ENCODE measurements around the gene PAQR4.

PAQR4 gene

DNA sequence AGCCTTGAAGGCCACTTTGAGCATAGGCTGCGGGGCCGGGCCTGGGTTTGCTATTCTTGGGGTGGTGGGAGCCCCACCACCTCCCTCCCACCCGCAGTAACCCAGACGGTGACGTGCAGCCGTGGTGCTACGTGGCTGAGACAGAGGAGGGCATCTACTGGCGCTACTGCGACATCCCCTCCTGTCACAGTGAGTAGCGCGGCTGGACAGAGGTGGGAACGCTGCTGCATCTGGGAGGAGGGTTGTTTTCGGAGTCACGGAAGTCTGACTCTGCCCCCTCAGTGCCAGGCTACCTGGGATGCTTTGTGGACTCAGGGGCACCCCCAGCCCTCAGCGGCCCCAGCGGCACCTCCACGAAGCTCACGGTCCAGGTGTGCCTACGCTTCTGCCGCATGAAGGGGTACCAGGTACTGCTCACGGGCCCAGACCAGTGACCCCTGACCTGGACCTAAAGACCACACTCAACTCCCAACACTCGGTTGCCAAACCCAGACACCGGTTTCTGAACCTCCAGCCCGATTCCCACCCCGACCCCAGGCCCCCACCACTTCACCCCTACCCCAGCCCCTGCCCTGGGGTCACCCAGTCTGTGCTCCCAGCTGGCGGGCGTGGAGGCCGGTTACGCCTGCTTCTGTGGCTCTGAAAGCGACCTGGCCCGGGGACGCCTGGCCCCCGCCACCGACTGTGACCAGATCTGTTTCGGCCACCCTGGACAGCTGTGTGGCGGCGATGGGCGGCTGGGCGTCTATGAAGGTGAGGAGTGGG is 2.9 kb upstream of the PAQR4 start:
- H3K4me3 Mint-ChIP-seq: no peak overlapping the region

DNA sequence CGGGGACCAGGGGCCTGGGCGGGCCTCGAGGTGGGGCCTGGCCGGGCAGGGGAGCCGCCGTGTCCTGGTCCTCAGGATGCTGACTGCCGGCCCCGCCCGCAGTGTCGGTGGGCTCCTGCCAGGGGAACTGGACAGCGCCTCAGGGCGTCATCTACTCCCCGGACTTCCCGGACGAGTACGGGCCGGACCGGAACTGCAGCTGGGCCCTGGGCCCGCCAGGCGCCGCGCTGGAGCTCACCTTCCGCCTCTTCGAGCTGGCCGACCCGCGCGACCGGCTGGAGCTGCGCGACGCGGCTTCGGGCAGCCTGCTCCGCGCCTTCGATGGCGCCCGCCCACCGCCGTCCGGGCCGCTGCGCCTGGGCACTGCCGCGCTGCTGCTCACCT is 2.3 kb upstream of the PAQR4 start:
- no peaks in the 10 kb centered on the region for H3K36me3 Mint-ChIP-seq (ENCODE audit: low read depth)
- no peak overlapping the region for H3K4me3 Mint-ChIP-seq
- H3K27me3 Mint-ChIP-seq (ENCODE audit: low read depth): peaks cover 47% of the 10 kb centered on the region
- H3K9me3 Mint-ChIP-seq: no peaks in the 10 kb centered on the region
- peaks cover 20% of the 10 kb centered on the region for H3K4me1 Mint-ChIP-seq (ENCODE audit: low read depth)
- H3K27ac Mint-ChIP-seq: no peak overlapping the region

More for the DNA sequence above, 2.9 kb upstream of the PAQR4 start:
- Mint-ChIP-seq H3K27me3 (ENCODE audit: low read depth) (peaks cover 50% of the 10 kb centered on the region), H3K4me1 (ENCODE audit: low read depth) (peaks cover 20% of the 10 kb centered on the region), H3K36me3 (ENCODE audit: low read depth) (no peaks in the 10 kb centered on the region), H3K27ac (no peak overlapping the region), H3K9me3 (no peaks in the 10 kb centered on the region)

DNA sequence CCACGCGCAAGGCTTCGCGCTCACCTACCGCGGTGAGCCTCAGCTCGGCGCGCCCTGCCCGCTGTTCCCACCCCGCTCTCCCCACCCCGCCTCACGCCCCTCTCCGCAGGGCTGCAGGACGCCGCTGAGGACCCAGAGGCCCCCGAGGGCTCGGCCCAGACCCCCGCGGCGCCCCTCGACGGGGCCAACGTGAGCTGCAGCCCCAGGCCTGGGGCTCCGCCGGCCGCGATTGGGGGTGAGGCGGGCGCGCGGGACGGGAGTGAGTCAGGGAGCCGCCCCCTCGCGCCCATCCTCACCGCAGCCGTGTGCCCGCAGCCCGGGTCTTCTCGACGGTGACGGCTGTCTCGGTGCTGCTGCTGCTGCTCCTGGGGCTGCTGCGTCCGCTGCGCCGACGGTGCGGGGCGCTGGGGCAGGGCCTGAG is 1.9 kb upstream of the PAQR4 start:
- no peak overlapping the region for H3K4me3 Mint-ChIP-seq
- H3K36me3 Mint-ChIP-seq (ENCODE audit: low read depth): peaks cover 4% of the 10 kb centered on the region
- peaks cover 24% of the 10 kb centered on the region for H3K4me1 Mint-ChIP-seq (ENCODE audit: low read depth)
- no peaks in the 10 kb centered on the region for H3K9me3 Mint-ChIP-seq
- peaks cover 43% of the 10 kb centered on the region for H3K27me3 Mint-ChIP-seq (ENCODE audit: low read depth)
- H3K27ac Mint-ChIP-seq: no peak overlapping the region

DNA sequence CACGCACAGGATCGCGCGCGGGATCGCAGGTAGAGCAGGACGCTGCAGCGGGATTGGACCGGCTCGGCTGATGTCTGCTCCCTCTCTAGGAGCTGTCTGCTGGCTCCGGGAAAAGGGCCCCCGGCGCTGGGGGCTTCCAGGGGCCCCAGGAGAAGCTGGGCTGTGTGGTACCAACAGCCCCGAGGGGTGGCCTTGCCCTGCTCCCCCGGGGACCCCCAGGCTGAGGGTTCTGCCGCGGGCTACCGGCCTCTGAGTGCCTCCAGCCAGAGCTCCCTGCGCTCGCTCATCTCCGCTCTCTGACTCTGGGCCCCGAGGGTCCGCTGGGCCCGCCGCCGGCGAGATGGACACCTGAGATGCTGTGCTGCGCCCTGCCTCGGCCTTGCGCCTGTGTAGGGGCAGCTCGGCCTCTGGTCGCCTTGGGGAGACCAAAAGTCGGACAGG is 1.4 kb upstream of the PAQR4 start:
- Mint-ChIP-seq H3K4me1 (ENCODE audit: low read depth) (peaks cover 24% of the 10 kb centered on the region), H3K4me3 (no peak overlapping the region), H3K27me3 (ENCODE audit: low read depth) (peaks cover 38% of the 10 kb centered on the region), H3K36me3 (ENCODE audit: low read depth) (peaks cover 4% of the 10 kb centered on the region), H3K9me3 (no peaks in the 10 kb centered on the region), H3K27ac (no peak overlapping the region)

DNA sequence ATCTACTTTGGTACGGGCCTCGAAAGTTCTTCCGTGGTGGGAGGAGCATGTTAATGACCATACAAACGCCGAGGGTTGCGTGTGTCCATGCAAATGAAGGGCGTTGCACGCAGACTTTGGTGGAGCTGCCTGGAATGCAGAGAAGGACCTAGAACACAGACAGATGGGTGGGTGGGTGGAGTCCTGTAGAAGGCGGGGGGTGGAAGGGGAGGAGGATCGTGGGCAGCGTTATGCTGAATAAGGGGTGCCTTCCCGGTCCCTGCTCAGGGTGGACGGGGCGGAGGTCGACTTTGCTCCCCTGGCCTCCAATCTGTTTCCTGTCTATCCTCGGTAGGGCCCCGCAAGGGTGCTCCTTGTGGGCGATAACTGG is 795 bp upstream of the PAQR4 start:
- H3K27me3 Mint-ChIP-seq (ENCODE audit: low read depth): peaks cover 35% of the 10 kb centered on the region
- peaks cover 24% of the 10 kb centered on the region for H3K4me1 Mint-ChIP-seq (ENCODE audit: low read depth)
- no peaks in the 10 kb centered on the region for H3K9me3 Mint-ChIP-seq
- no peak overlapping the region for H3K27ac Mint-ChIP-seq
- peaks cover 4% of the 10 kb centered on the region for H3K36me3 Mint-ChIP-seq (ENCODE audit: low read depth)
- peak overlapping the region; percentile 74 for H3K4me3 Mint-ChIP-seq

DNA sequence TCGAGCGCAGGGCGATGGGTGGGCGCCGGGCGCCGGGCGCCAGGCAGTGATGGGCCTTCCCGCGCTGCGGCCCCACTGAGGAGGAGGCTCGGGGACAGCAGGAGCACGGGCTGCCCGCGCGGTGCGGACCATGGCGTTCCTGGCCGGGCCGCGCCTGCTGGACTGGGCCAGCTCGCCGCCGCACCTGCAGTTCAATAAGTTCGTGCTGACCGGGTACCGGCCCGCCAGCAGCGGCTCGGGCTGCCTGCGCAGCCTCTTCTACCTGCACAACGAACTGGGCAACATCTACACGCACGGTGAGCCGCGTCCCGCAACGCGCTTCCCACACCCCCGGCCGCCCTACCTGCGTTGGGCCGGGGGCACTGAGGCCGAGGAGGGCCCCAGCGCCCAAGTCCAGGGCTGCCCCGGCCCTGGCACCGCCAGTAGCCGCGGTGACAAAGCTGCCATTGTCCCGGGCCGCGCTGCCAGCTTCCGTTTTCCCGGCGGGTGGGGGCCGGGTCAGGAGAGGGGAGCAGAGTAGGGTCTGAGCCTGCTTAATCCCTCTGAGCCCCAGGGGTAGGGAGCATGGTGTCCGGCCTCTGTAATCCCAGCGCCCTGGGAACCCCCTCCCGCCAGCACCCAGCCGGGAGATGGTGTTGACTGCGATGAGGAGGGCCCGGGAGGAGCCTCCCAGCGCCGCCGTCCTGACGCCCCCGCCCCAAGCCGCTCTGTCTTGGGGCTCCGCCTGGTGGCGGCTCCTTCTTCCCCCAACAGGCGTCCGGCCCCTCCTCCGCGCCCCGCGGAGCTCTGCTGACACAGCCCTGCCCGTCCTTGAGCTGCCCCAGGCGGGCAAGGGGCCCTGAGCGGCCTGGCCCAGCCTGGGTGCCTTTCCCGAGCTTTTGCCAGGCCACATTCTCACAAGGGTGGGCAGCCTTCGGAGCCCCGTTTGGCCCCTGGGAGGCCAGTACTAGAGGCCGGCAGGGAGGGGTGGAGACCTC is 685 bp downstream of the PAQR4 start:
- peak overlapping the region; percentile 67 for H3K4me3 Mint-ChIP-seq
- peaks cover 21% of the 10 kb centered on the region for H3K4me1 Mint-ChIP-seq (ENCODE audit: low read depth)
- peak overlapping the region; percentile 41 for H3K27ac Mint-ChIP-seq
- peaks cover 4% of the 10 kb centered on the region for H3K36me3 Mint-ChIP-seq (ENCODE audit: low read depth)
- H3K27me3 Mint-ChIP-seq (ENCODE audit: low read depth): peaks cover 26% of the 10 kb centered on the region
- no peaks in the 10 kb centered on the region for H3K9me3 Mint-ChIP-seq

DNA sequence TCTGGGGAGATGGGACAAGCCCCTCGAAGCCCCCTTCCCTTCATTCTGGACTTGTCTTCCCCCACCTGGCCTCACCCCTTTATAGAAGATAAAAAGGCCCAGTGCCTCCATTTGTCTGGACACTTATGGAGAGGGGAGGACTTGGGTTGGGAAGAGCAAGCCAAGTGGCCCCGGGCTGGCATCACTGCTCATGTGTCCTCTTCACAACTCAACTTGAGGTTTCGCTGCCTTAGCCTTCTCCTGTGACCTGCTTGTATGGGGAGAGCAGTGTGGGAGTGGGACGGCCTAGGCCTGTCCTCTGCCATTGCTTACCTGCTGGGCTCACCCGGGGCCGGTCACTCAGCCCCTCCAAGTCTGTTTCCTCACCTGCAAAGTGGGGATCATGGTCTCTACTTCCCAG is 1.4 kb downstream of the PAQR4 start:
- peak overlapping the region; percentile 52 for H3K27ac Mint-ChIP-seq
- peaks cover 19% of the 10 kb centered on the region for H3K4me1 Mint-ChIP-seq (ENCODE audit: low read depth)
- peaks cover 20% of the 10 kb centered on the region for H3K27me3 Mint-ChIP-seq (ENCODE audit: low read depth)
- H3K9me3 Mint-ChIP-seq: no peaks in the 10 kb centered on the region
- peak overlapping the region; percentile 67 for H3K4me3 Mint-ChIP-seq
- H3K36me3 Mint-ChIP-seq (ENCODE audit: low read depth): peaks cover 4% of the 10 kb centered on the region

DNA sequence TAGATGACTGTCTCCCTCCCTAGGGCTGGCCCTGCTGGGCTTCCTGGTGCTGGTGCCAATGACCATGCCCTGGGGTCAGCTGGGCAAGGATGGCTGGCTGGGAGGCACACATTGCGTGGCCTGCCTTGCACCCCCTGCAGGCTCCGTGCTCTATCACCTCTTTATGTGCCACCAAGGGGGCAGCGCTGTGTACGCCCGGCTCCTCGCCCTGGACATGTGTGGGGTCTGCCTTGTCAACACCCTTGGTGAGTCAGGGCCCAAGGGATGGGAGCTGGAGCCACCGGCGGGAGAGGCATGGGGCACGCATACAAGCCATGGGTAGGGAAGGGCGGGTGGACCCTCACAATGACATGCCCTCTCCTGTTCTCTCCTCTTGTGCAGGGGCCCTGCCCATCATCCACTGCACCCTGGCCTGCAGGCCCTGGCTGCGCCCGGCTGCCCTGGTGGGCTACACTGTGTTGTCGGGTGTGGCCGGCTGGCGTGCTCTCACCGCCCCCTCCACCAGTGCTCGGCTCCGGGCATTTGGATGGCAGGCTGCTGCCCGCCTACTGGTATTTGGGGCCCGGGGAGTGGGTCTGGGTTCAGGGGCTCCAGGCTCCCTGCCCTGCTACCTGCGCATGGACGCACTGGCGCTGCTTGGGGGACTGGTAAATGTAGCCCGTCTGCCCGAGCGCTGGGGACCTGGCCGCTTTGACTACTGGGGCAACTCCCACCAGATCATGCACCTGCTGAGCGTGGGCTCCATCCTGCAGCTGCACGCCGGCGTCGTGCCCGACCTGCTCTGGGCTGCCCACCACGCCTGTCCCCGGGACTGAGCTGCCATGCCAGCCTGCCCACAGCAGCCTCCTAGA is 2.2 kb downstream of the PAQR4 start:
- Mint-ChIP-seq H3K4me3 (peak overlapping the region; percentile 67), H3K36me3 (ENCODE audit: low read depth) (peaks cover 4% of the 10 kb centered on the region), H3K9me3 (no peaks in the 10 kb centered on the region), H3K27me3 (ENCODE audit: low read depth) (peaks cover 13% of the 10 kb centered on the region), H3K4me1 (ENCODE audit: low read depth) (peaks cover 19% of the 10 kb centered on the region), H3K27ac (peak overlapping the region; percentile 52)

DNA sequence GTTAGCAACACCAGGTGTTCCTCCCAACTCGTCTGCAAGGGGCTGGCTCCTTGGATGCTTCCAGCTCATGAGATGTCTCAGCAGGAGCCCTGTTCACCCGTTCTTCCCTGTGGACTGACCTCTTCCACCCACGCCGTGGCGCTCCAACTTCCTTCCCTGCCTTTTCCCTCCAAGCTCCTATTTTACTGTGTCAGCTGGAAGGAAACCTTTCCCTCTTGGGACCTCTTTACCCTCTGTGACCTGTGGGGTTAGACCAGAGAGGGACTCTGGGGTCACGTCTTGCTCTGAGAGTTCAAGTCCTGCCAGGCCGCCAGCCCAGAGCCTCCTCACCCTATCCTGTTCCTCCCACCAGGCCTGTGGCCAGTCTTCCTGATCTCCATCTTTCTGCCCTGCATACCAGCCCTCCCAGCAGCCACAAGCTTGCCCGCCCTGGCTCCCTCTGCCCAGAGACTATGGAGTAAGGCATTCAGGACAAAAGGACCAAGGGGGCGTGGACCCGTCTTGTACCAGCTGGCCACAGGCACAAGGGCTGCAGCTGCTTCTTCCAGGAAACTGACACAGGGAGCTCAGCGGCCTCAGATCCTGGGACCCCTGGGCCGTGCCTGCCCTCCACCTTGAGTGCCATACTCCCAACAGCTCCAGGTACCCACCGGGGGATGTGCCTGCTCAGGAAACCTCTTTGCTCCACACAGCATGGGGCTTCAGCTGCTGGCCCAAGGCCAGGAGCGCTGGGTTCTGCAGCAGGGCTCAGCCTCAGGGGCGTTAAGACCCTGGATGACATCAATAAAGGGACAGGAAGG is 3.0 kb downstream of the PAQR4 start:
- Mint-ChIP-seq H3K4me1 (ENCODE audit: low read depth) (peaks cover 19% of the 10 kb centered on the region), H3K27me3 (ENCODE audit: low read depth) (peaks cover 13% of the 10 kb centered on the region), H3K4me3 (peak overlapping the region; percentile 58), H3K9me3 (no peaks in the 10 kb centered on the region), H3K36me3 (ENCODE audit: low read depth) (peaks cover 4% of the 10 kb centered on the region), H3K27ac (no peak overlapping the region)

DNA sequence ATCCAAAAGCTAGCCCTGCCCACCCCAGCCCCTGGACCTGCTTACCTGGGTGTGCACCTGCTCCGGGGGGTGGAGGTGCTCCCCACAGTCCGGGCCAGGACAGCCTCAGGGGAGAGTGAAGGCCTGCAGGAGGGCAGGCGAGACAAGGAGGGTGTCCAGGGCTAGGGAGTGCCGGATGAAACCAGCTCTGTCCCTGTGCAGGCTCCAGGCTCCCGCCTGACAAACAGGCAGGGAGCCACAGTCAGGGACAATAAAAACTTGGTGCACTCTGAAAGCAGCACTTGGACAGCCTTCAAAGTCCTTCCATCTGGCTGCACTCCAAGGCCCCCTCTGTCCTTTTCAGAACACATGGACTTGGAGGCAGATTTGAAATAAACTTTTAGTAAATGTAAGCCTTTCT is 3.9 kb downstream of the PAQR4 start:
- Mint-ChIP-seq H3K9me3 (no peaks in the 10 kb centered on the region), H3K4me3 (no peak overlapping the region), H3K27me3 (ENCODE audit: low read depth) (peaks cover 7% of the 10 kb centered on the region), H3K4me1 (ENCODE audit: low read depth) (peaks cover 21% of the 10 kb centered on the region), H3K27ac (no peak overlapping the region), H3K36me3 (ENCODE audit: low read depth) (peaks cover 4% of the 10 kb centered on the region)

DNA sequence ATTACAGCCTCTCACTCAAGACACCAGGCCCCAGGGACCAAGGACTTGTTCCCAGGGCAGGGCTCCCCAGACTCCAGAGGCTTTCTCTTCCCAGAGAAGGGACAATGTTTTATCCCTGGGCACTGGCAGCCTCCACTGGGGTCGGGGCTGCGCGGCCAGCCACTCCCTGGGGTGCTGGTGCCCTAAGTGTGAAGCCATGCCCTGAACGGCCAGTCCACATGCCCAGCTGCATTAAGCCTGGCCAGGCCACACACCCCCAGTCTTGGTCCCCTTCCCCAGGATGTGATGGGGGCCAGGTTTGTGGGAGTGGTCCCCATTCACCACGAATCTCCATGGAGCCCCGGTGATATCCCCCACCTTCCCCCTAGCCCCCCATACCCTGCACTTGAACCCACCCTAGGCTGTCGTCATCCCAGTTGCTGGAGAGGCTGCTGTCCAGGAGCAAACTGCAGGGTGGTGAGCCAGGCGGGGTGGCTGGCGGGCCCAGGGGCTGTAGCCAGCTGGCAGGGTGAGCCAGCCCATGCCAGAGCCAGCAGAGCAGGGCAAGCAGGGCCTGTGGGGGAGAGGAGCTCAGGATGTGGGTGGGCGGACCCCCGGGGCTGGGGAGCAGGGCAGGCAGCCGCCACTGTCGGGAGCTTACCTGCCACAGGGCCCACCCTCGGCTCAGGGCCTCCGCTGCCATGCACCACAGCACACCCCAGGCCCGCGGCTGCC is 4.6 kb downstream of the PAQR4 start:
- Mint-ChIP-seq H3K9me3 (no peaks in the 10 kb centered on the region), H3K36me3 (ENCODE audit: low read depth) (peaks cover 4% of the 10 kb centered on the region), H3K27ac (no peak overlapping the region), H3K4me3 (no peak overlapping the region), H3K4me1 (ENCODE audit: low read depth) (peaks cover 16% of the 10 kb centered on the region), H3K27me3 (ENCODE audit: low read depth) (peaks cover under 1% of the 10 kb centered on the region)

DNA sequence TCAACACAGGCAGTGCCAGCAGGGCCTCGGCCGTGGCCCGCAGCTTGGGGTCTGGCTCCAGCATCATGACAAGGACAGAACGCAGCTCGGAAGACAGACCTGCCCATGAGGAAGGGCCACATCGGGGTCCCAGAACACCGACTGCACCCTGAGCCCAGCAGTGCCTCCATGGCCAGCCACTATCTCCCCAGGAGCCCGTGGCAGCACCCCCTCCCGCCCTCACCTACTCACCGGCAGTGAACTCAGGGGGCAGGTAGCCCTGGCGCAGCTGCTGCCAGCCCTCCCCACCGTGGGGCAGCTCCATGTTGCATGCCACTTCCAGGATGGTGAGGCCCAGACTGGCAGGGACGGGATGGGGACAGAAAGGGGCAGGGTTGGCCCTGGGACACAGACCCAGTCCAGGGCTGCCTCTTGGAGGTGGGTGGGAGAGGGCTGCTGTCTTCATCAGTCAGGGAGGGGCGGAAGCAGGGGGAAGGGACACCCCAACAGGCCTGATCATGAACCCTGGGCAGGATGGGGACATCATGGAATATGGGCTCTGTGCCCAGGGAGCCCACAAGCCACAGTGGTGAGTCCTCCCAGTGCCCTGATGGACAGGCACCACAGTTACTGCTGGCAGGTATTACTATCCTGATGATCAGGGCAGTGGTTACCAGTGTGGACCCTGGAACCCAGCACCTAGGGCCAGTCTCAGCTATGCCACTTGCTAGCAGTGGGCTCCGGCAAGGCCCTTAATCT is 5.3 kb downstream of the PAQR4 start:
- Mint-ChIP-seq H3K36me3 (ENCODE audit: low read depth) (peaks cover 4% of the 10 kb centered on the region), H3K4me1 (ENCODE audit: low read depth) (peaks cover 14% of the 10 kb centered on the region), H3K9me3 (no peaks in the 10 kb centered on the region), H3K27ac (no peak overlapping the region), H3K4me3 (no peak overlapping the region), H3K27me3 (ENCODE audit: low read depth) (no peaks in the 10 kb centered on the region)

Measured in T-helper 1 cell treated with Interleukin-12 subunit alpha and Interleukin-12 subunit beta and Interleukin-4 antibody, amounts not matched to agents 30 μg/mL and 1 μg/mL, for 36 hours (primary cell).